Neutrophil (primary cell): ENCODE data around the gene EPAS1.
A peak's percentile ranks its signal among the peaks of the same experiment; 100 is the strongest.

ENCODE experiments used
- H3K27ac ChIP-seq: fragments of 200-600 bp; sonication (generic); 2 replicates; pipeline ENCODE4 v1.5.1; 2016; ENCODE audit warnings: mild to moderate bottlenecking, moderate library complexity
- H3K27me3 ChIP-seq: fragments of 200-600 bp; sonication (generic); 2 replicates; pipeline ENCODE4 v1.6.0; 2016; ENCODE audit warnings: mild to moderate bottlenecking
- H3K36me3 ChIP-seq: fragments of 200-600 bp; sonication (generic); 2 replicates; pipeline ENCODE4 v1.5.1; 2017
- H3K4me1 ChIP-seq, 2 experiments: fragments of 200-600 bp in 1 of 2; sonication (generic) in 1 of 2; 1 replicate in 1 of 2; 2 replicates in 1 of 2; pipeline versions ENCODE4 v1.5.1 to v1.6.1; 2013 to 2016; ENCODE audit warnings: low read depth in 1 of 2, low read length in 1 of 2, mild to moderate bottlenecking in 1 of 2, moderate library complexity in 1 of 2; ENCODE audit not compliant: control insufficient read depth in 1 of 2, insufficient read depth in 1 of 2
- H3K4me3 ChIP-seq, 2 experiments: fragments of 200-600 bp in 1 of 2; sonication (generic) in 1 of 2; 1 replicate in 1 of 2; 2 replicates in 1 of 2; pipeline ENCODE4 v1.5.1; 2013 to 2016; ENCODE audit warnings: low read depth in 1 of 2, low read length in 1 of 2, mild to moderate bottlenecking in 1 of 2, moderate library complexity in 1 of 2
- H3K9me3 ChIP-seq: fragments of 200-600 bp; sonication (generic); 2 replicates; pipeline ENCODE4 v1.5.1; 2016
- TF ChIP-seq, protein P1 (sequence below): fragments of 200-600 bp; sonication (generic); IDR thresholded peaks from 2 replicates; pipeline ENCODE4 v1.5.1; 2016; ENCODE audit warnings: antibody characterized with exemption

Gene EPAS1

GRCh38 chr2:46361920-46362666 lies 64.9 kb downstream of the EPAS1 start:
- H3K36me3 ChIP-seq = no peaks in the 10 kb centered on the region
- no peaks in the 10 kb centered on the region for H3K27me3 ChIP-seq
- no peak overlapping the region for H3K27ac ChIP-seq
- no peaks in the 10 kb centered on the region for H3K4me1 ChIP-seq
- TF ChIP-seq, protein P1, sequence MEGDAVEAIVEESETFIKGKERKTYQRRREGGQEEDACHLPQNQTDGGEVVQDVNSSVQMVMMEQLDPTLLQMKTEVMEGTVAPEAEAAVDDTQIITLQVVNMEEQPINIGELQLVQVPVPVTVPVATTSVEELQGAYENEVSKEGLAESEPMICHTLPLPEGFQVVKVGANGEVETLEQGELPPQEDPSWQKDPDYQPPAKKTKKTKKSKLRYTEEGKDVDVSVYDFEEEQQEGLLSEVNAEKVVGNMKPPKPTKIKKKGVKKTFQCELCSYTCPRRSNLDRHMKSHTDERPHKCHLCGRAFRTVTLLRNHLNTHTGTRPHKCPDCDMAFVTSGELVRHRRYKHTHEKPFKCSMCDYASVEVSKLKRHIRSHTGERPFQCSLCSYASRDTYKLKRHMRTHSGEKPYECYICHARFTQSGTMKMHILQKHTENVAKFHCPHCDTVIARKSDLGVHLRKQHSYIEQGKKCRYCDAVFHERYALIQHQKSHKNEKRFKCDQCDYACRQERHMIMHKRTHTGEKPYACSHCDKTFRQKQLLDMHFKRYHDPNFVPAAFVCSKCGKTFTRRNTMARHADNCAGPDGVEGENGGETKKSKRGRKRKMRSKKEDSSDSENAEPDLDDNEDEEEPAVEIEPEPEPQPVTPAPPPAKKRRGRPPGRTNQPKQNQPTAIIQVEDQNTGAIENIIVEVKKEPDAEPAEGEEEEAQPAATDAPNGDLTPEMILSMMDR = no peak
- no peak overlapping the region for H3K4me3 ChIP-seq
- no peaks in the 10 kb centered on the region for H3K9me3 ChIP-seq

GRCh38 chr2:46362667-46363012 lies 65.4 kb downstream of the EPAS1 start:
- TF ChIP-seq, protein P1 = no peak
- Histone ChIP-seq H3K36me3 (no peaks in the 10 kb centered on the region), H3K4me3 (no peak overlapping the region), H3K4me1 (no peaks in the 10 kb centered on the region), H3K27ac (no peak overlapping the region), H3K27me3 (no peaks in the 10 kb centered on the region), H3K9me3 (no peaks in the 10 kb centered on the region)

- H3K4me1 ChIP-seq = peaks cover 7 to 8% of the 10 kb centered on the region in 2 experiments
- H3K27me3 ChIP-seq = no peaks in the 10 kb centered on the region
- no peaks in the 10 kb centered on the region for H3K9me3 ChIP-seq
- H3K36me3 ChIP-seq = no peaks in the 10 kb centered on the region
- TF ChIP-seq, protein P1 = no peak
- H3K27ac ChIP-seq = no peak overlapping the region
- H3K4me3 ChIP-seq = no peak overlapping the region
These were observed 66.4 kb downstream of the EPAS1 start for GRCh38 chr2:46363535-46364170.

- Histone ChIP-seq H3K4me1 (peaks cover 9 to 10% of the 10 kb centered on the region in 2 experiments), H3K4me3 (no peak overlapping the region), H3K27ac (no peak overlapping the region), H3K27me3 (no peaks in the 10 kb centered on the region), H3K9me3 (no peaks in the 10 kb centered on the region), H3K36me3 (no peaks in the 10 kb centered on the region)
- TF ChIP-seq, protein P1 = peak; percentile 65
These were observed 67.7 kb downstream of the EPAS1 start for GRCh38 chr2:46364797-46365457.

DNA sequence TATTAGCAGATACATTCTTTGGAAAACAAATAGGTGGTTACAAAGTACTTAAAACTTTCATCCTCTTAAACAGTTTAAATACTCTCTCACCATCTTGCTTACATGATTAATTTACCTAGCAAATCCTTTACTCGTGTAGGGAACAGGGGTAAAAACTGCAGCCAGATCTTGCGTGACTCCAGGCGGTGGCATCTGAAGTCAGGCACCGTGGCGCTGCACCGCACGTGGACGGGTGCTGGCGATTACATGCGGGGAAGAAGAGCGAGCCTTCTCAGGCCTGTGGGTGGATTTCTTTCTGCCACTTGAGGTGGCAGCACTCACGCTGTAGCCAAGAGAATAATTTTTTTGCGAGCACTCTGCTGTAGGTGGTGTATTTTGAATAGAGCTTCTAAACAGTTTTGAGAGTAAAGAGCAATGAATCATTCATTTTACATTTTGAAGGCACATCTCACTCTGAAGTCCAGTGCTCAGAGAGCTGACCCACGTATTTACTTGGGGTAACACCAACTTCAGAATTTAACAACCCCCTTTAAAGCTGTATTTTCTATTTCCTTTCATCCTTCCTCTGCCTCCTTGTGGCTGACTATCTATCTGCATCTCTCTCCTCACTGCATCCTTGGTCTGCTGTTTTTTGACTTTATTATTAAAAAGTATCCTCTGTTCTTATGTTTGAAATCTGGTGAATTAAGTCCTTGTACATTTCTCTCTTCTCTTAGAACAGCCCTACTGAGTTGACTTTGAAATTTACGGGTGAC lies 68.9 kb downstream of the EPAS1 start:
- TF ChIP-seq, protein P1 = no peak
- no peaks in the 10 kb centered on the region for H3K27me3 ChIP-seq
- no peak overlapping the region for H3K27ac ChIP-seq
- H3K4me3 ChIP-seq = no peak overlapping the region
- no peaks in the 10 kb centered on the region for H3K9me3 ChIP-seq
- peaks cover 9 to 10% of the 10 kb centered on the region in 2 experiments for H3K4me1 ChIP-seq
- H3K36me3 ChIP-seq = no peaks in the 10 kb centered on the region
